CD4-positive, alpha-beta T cell treated with Interferon gamma for 1 hour (primary cell): Measurements from ENCODE around the gene CCDC178.
"Not testable (repeated sequence)": the region's sequence is repeated elsewhere in the genome, so short reads cannot be mapped to it uniquely, and the experiment has no call there.

Experiments
- DNase-seq: peaks from one replicate; pipeline ENCODE4 v3.0.0-alpha.2; 2020

Gene CCDC178

DNA sequence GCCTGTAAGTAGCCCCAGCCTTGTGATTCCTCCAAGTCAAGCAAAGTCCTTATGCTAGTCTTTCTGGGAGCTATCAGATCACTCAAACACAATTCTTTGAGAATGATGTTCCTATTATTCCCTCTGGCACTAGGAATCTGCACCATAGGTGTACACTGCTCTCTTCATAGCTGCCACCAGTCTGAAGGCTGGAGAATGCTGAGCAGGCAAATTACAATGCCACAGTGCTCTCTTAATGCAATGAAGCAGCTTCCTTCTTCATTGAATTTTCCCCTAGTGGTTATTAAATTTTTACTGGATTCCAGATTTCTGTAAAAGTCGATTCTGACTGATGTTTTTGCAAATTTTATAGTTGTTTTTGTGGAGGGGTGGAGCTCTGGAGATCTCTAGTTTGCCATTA lies 84.8 kb downstream of the CCDC178 start:
- DNase-seq, result no peak

DNA sequence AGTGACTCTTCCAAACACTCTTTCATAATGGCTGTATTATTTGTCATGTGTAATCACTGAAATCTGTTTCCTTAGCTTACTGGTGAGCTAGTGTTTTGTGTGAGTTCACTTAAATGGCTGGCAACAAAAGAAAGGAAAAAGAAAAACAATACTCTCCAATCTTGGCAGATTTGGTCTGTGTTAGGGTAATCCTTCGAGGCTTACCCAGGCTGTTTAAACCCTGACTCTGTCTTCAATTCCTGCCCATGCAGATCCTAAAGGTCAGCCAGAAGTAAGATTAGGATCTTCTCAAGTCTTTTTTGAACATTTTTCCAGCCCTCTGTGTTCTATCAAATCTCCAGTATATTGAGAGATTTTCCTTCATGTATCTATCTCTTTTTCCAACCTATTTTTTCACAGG lies 85.3 kb downstream of the CCDC178 start:
- no peak for DNase-seq

DNA sequence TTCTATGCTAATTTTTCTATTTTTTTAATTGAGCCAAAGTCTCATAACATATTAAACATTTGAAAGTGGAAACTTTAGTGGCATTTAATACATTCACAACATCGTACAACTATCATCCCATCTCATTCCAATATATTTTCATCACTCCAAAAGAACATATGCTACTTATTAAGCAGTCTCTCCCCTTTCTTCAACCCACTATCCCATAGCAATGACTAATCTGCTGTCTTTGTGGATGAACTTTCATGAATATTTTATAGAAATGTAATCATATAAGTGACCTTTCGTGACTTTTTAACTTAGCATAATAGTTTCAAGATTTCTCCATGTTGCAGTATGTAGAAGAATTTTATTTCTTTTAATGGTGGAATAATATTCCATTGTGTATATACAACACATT lies 90.3 kb downstream of the CCDC178 start:
- no peak for DNase-seq

DNA sequence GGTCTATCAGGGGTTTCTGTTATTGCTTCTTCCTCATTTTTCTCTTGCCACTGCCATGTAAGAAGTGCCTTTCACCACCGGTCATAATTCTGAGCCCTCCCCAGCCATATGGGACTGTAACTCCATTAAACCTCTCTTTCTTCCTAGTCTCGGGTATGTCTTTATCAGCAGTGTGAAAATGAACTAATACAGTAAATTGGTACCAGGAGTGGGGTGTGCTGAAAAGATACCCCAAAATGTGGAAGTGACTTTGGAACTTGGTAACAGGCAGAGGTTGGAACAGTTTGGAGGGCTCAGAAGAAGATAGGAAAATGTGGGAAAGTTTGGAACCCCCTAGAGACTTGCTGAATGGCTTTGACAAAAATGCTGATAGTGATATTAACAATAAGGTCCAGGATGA lies 100.8 kb downstream of the CCDC178 start:
- not testable (repeated sequence) for DNase-seq

DNA sequence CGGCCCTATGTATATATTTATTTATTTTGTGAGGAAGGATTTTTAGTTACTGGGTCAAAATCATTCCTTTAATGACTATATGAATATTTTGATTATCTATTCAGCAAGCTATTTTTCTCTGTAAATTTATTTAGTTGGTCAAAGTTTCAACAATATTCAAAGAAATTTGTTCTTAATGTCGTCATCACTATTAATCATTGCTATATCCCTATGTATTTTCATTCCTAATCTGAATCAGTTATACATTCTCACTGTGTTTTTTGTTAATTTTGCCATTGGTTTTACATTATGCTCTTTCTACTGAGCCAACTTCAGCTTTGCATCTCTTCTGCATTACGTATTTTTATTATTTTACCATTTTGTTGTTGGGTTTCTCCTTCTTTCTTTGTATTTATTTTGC lies 105.7 kb downstream of the CCDC178 start:
- no peak for DNase-seq

DNA sequence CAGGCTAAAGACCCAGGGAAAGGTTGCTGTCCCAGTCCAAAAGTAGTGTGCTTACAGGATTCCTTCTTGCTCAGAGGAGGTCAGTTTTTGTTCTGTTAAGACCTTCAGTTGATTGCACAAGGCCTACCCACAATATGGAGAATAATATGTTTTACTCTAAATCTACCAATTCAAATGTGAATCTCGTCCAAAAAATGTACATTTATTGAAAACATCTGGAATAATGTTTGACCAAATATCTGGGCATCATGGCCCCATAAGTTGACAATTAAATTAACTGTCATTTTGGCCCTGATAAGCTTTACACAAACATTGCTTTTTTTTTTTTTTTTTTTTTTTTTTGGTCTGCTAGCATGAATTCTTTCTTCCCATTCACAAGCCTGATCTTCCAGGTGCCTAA lies 109.8 kb downstream of the CCDC178 start:
- DNase-seq, result no peak

DNA sequence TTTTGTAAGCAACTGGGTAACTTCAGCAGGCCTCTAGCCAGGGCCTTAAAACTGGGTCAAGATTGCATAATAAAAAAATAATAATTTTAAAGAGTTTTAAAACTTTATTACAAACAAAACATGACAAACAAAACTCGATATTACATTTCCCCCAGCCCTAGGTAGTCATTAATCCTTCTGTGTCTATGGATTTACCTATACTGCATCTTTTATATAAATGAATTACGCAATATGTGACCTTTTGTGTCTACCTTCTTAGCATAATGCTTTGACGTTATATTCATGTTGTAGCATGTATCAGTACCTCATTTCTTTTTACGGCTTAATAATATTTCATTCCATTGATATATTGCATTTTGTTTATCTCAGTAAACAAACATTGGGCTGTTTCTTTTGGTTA lies 113.5 kb downstream of the CCDC178 start:
- no peak for DNase-seq

DNA sequence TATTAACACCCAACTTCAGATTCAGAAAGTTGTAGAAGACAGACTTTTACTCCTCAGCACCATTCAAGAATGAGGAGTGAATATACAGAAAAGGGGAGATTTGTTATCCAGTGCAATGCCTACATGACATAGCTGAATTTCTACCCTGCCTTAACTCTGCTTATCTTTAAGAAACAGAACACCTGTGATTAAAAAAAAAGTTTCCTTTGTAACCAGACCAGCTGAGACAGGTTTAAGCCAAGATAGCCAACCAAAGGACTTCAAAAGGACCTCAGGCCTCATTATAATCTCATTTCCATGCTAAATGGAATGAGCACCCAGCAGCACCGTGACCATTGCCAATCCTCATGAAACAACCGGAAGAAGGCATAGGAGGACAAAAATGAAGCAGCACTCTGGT lies 122.9 kb downstream of the CCDC178 start:
- no peak for DNase-seq

DNA sequence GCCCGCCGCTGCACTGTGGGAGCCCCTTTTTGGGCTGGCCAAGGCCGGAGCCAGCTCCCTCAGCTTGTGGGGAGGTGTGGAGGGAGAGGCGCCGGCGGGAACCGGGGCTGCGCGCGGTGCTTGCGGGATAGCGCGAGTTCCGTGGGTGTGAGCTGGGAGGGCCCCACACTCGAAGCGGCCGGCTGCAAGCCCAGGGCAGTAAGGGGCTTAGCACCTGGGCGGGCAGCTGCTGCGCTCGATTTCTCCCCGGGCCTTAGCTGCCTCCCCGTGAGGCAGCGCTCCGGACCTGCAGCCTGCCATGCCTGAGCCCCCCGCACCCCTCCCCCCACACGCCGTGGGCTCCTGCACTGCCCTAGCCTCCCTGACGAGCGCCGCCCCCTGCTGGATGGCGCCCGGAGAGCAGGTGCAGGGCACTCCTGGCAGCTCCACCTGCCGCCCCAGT lies 124.4 kb downstream of the CCDC178 start:
- DNase-seq, result no peak

DNA sequence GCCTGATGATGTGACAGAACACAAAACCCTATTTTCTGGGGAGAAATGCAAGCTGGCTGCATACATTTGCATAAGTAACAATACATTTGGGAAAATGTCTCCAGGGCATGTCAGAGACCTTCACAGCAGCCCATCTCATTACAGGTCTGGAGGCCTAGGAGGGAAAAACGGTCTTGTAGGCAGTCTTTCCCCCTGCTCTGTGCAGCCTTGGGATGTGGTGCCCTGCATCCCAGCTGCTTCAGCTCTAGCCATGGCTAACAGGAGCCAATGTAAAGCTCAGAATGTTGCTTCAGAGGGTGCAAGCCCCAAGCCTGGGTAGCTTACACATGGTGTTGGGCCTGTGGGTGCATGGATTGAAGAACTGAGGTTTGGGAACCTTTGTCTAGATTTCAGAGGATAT lies 133.0 kb downstream of the CCDC178 start:
- no peak for DNase-seq

DNA sequence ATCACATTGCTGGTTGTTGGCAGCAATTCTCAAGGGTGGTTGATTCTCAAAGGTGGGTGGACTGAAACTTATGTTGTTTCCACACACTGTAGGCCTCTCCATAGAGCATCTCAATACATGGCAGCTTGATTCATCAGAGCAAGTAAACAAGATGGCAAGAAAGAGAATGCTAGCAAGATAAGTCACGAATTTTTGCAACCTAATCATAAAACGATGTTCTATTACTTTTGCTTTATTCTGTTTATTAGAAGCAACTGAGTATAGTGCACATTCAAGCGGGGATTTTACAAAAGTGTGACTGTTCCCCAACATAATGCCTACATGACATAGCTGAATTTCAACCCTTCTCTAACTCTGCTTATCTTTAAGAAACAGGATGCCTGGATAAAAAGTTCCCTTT lies 136.2 kb downstream of the CCDC178 start:
- DNase-seq, result no peak

DNA sequence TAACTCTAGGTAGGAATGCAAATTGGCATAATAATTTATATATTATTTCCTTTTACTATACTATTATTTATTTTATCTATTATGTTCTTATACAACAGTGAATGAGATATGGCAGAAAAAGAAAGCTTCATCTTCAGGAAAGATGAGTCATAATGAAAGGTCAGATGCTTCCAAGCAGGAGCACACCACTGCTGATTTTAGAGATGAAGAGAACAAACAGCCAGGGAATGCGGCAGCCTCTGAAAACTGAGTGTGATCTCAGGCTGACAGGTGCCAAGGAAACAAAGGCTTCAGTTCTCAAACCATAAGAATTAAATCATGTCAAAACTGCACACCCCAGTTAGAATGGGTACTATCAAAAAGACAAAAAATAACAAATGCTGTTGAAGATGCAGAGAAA lies 149.0 kb downstream of the CCDC178 start:
- DNase-seq, result no peak

DNA sequence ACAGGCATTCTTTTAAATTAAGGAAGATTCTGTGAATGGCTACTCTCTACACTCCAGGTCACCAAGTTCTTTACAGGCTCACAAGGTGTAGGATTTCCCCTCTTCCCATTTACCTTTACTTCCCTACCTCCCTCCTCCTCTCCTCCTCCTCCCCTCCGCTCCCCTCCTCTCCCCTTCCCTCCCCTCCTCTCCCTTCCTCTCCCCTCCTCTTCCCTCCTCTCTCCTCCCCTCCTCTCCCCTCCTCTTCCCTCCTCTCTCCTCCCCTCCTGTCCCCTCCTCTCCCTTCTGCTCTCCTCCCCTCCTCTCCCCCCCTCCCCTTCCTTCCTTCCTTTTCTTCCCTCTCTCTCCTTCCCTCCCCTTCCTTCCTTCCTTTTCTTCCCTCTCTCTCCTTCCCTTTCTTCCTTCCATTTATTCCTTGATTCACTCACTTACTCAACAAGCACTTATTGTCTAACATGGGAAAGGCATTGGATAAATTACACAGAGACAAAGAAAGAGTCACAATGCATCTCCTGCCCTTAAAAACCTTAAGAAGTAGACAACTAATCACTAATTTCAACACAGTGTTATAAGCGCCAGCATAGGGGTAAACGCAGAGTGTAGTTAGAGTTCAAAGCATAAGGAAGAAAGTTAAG lies 152.3 kb downstream of the CCDC178 start:
- no peak for DNase-seq

DNA sequence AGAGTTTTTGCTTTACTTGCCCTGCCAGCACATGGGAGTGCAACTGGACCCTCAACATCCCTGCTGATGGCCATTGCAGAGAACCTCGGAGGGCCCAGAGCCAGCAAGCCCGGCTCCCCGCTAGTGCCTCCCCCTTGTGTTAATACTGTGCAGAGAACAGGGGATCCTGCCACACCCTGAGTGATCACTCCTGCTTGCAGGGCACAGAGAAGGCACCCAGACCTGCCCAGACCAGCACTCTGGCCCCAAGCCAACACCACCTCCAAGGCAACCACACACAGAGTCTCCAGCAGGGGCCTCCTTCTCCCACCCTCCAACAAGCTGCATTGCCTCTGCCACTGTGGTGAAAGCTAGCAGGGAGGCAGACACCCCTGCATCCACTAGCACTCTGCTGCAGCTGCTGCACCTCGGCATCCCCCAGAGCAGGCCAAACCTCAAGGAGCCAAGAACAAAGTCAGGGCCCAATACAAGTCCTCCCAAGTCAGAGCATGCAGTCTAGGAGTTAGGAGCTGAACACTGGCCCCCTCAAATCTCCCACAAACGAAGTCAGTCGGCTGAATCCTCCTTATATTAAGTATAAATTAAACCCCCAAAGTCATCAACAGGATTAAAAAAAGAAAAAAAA lies 157.7 kb downstream of the CCDC178 start:
- DNase-seq, result no peak

DNA sequence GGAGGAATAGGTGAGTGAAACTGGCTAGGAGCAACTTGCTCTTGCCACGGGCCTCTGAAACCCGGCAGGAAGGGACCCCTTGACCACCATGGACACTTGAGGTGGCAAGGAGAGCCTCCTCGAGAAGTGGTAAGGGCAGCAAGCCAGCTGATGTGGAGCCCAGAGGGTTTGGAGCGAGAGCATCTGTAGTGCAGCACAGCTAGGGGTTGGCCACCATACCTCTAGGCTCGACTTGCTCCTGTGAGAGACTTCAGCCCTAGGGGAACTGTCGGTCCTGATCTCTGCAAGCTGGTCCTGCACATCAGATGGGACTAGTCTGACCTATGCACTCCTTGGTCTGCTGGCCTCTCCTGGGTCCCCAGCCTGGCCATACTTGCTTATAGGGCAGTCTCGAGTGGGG lies 158.4 kb downstream of the CCDC178 start:
- no peak for DNase-seq

DNA sequence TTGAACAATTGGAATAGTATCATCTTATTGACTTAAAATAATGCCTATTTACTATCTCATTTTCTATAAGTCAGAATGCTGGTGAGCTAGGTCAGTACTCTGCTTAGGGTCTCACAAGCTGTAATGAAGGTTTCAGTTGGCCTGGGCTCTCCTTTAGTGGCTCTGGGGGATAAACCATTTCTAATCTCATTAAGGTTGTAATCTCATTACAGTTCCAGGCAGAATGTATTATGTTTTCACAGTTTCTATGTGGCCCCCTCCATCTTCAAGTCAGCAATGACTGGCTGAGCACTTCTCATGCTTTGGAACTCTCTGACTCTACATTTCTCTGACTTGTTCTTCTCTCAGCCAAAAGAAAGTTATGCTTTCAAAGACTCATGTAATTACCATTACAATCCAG lies 163.1 kb downstream of the CCDC178 start:
- DNase-seq, result no peak

DNA sequence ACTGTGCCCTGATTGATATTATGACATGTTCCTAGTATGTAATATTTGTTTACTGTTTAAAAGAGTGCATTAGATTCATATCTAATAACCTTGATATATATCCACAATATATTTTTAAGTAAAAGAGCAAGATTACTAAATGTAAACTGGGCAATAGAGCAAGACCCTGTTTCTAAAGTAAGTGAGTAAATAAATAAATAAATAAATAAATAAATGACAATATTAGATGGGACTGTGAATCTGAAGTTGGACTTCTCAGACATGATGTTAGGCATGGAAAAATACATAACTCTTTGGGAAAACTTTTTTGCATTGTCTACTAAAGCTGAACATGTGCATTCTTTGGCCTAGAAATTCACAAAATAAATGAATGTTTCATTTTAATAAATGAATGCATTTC lies 164.7 kb downstream of the CCDC178 start:
- DNase-seq, result no peak

DNA sequence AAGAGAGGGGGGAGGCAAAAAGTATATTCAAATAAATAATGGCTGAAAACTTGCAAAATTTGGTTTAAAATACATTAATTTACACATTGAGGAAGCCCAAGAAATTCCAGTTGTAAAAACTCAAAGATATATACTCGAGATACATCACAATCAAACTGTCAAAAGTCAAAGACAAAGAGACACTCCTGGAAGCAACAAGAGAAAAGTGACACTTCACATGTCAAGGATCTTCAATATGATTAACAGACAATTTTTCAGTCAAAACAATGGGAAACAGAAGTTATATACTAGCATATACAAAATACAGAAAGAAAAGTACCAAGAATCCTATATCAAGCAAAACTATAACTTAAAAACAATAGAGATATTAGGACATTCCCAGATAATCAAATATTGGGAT lies 170.2 kb downstream of the CCDC178 start:
- DNase-seq, result no peak

DNA sequence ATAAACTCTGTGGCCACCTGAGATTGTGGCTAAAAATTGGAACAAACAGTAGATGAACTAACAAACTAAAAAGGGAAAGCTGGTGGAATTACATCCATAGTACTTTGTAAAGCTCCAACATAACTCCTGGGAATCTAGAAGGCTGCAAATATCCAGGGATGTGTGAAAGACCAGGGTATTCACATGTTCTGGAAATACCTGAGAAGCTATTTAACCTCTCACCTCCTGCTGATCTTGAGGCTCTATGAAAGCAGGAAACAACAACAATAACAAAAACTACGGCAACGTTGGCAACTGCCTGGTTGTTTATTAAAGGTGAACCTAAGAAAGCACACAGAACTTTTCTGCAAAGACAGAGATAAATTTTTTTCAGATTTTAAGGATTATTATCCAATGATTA lies 171.3 kb downstream of the CCDC178 start:
- DNase-seq, result no peak

DNA sequence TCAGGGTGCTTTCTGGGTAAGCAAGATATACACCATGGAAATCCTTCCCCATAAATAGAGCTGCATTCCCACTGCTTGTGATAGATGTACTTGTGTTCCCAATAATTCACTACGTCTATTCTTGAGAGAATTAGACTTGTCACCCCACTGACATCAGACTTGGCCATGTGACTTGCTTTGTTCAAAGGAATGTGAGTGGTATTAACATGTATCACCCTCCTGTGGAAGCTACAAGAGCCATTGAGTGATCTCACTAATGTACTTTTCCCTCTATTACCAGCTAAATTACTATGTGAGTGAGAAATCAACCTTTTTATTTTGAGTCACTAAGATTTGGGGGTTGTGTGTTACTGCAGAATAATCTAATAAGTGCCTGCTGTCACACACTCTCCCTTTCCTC lies 176.0 kb downstream of the CCDC178 start:
- no peak for DNase-seq

DNA sequence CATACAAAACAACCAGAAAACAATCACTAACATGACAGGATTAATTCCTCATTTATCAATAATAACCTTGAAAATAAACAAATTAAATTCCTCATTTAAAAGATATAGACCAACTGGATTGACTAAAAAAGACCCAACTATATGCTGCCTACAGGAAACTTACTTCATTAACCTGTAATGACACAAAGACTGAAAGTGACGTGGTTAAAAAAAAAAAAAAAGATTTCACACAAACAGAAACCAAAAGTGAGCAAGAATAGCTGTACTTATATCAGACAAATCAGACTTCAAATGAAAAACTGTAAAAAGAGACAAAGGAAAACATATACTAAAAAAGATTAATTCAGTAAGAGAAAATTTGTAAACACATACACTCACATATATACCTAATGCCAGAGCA lies 201.2 kb downstream of the CCDC178 start:
- DNase-seq, result no peak

DNA sequence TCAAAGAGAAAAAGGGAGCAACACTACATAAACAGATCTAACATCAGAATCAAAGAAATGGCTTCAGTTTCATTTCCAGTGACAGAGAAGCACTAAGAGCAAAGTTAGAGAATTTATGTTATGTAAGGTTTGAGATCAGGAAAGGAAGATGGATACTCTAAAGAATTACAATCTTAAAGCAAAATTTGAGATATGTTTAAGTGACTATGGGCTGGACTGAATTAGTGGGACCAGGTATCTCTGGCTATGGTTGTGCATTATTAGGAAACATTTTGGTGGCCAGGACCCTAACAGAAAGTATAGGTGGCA lies 208.2 kb downstream of the CCDC178 start:
- DNase-seq, result no peak

DNA sequence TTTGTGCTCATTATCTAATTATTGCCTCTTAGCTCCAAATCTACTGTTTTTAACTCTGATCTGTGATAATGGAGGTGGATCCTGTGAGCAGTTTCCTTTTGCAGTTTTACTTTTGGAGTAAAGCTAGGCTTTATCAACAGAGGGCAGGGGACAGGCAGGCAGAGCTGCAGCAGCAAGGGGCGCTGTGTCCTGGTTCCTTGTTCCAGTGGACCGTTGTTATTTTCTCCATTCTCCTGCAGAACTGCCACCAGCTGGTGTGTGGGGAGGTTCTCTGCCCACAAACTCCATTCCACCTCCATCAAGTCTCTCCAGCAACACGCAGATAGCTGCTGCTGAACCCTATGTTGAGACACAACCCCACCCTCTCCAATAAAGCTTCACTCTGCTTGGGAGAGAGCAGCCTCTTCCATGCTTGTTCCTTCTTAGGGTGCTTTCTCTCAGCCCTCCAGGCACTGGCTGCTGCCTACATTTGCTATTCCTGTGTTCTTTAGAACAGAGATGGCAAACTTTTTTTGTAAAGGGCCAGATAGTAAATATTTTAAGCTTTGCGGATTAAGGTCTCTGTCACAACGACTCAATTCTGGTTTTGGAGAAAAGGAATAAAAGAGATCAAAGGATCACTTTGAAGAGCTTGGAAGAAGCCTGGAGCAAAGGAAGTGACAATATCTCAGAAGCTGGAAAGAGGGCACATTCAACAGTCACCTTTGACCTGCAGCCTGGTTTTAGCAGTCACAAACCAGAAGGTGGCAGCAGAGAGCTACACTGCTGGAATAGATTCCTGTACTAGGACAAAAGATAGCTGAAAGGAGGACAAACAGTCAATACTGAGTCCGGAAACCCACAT lies 208.8 kb downstream of the CCDC178 start:
- DNase-seq, result peak; percentile 10

DNA sequence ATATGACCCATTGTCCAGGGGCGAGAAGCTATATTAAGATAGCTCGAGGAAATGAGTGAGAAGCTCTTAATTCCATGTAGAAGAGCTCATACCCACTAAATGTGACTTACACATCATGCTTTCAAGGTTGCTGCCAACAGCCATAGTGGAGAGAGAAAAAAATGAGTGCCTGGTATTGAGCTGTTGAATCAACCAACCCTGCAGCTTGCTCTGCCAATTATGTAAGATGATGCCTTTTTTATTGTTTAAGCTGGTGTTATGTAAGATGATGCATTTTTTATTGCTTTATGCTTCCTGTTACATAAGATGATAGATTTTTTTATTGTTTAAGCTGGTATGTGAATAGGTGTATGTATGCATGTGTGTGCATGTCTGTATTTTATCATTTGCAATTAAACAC lies 228.2 kb downstream of the CCDC178 start:
- no peak for DNase-seq
